ENCODE measurements around the gene CDK15.

Gene CDK15

DNA sequence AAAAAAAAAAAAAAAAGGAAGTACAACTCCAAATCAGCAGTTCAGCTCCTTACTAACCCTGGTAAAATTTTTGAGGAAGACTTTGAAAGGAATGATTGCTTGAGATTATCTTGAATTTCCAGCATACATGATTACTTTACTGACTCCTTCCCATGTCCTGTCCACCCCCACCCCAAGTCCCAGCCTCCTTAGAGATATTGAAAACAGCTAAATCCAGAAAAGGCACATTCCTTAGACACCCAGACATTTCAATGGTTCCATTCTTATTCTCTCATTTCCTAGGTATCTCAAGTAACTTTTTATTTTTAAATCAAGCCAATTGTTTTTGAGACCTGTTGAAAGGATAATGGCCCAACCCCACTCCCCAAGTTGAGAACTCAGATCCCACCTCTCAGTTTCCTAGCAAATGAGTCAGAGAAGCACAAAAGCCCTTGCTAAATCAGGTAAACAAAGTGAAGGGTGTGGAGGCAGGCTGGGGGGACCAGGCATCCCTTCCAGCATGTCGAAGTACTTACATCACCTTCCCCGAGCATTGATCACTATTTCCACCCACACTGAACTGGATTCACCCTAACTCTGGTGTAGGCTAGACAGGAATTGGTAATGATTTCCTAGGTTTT lies 131.9 kb downstream of the CDK15 start:
- DNase-seq (ENCODE audit: low spot score), result no peak

DNA sequence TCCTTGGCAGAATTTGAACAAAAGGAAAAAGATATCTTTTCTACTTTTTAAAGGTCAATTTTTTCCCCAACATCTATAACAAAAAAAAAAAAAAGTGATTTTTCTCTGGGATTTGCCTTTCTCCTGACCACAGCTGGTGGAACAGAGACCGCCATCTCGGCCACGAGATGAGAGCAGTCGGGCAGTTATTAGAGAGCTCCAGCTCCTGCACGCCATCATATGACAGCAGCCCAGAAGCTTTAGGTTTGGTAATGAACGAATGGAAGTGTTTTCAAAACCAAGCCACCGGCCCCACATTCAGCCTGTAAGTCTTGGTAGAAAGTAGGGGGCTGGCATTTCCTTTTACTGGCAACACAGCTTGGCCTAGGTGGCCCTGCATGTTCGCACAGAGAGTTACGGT lies 132.4 kb downstream of the CDK15 start:
- no peak for DNase-seq (ENCODE audit: low spot score)

DNA sequence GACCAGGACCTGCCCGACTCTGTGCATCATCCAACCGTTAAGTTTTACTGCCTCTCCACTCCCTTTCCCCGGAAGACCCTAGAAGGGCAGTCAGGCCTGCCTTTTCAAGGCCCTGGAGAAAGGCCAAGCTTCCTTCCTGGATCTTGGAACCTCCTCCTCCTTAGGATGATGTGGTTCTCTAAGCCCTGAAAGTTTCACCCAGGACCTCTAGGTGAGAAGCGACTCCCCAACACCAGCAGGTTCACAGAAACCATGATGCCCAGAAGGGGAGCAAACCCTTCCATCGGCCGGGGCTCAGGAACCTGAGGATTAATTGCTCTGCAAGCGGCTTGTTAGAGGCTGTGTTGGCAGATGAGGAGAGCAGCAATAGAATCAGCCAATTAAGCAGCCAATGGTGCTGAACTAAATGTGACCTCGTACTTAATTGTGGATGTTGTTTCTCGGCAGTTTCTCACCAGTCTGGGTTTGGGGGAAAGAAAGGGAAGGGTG lies 133.2 kb downstream of the CDK15 start:
- DNase-seq (ENCODE audit: low spot score), result no peak

DNA sequence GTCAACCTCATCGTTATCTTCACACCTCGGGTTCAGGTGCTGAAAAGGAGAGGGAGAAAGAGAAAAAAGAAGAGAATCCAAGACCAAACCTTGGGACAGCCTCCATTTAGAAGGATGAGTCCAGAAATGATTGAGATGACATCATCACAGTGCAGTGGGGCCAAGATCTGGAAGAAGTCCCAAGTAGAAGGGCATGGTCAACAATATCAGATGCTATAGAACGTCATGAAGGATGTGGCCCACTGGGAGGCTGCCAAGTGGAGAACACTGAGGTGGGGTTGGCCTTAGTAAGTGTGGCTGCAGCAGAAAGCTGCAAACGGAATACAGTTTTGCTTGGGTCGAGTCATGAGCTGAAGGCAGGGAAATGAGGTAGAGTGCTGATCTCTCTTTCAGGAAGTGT lies 136.2 kb downstream of the CDK15 start:
- no peak for DNase-seq (ENCODE audit: low spot score)
